HEK293T (cell line): ENCODE measurements around the gene DDAH1.

ENCODE experiments used
- CTBP1 ChIP-seq: fragments of 450-650 bp; IDR thresholded peaks from 2 replicates; pipeline ENCODE4 v1.6.1; 2016; ENCODE audit warnings: borderline replicate concordance
- ELF4 ChIP-seq: fragments of 450-650 bp; IDR thresholded peaks from 2 replicates; pipeline ENCODE4 v1.6.1; 2017; ENCODE audit warnings: antibody characterized with exemption
- FOXA1 ChIP-seq: fragments of 450-650 bp; IDR thresholded peaks from 2 replicates; pipeline ENCODE4 v1.6.1; 2016; ENCODE audit warnings: mild to moderate bottlenecking
- FOXK2 ChIP-seq: fragments of 450-650 bp; IDR thresholded peaks from 2 replicates; pipeline ENCODE4 v1.6.1; 2016; ENCODE audit warnings: mild to moderate bottlenecking
- SP1 ChIP-seq: fragments of 450-650 bp; IDR thresholded peaks from 2 replicates; pipeline ENCODE4 v1.6.1; 2017
- TARDBP ChIP-seq: fragments of 450-650 bp; IDR thresholded peaks from 2 replicates; pipeline ENCODE4 v1.6.1; 2016

DNA sequence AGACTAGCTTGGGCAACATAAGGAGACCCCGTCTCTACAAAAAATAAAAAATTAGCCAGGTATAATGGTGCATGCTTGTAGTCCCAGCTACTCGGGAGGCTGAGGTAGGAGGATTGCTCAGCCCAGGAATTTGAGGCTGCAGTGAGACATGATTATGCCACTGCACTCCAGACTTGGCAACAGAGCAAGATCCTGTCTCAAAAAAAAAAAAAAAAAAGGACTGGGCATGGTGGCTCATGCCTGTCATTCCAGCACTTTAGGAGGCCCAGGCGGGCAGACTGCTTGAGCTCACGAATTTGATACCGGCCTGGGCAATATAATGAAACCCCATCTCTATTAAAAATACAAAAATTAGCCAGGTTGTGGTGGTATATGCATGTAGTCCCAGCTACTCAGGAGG, 141.2 kb downstream of the DDAH1 start:
- TF ChIP-seq TARDBP: no peak
- TF ChIP-seq ELF4: no peak
- TF ChIP-seq FOXA1: no peak
- no peak for TF ChIP-seq FOXK2
- TF ChIP-seq SP1: no peak
- no peak for TF ChIP-seq CTBP1
